ENCODE results near the gene RAB37.

The RAB37 gene

GRCh38 chr17:74746376-74746775, 9.3 kb downstream of the RAB37 start:
- no peak for DNase-seq

DNA sequence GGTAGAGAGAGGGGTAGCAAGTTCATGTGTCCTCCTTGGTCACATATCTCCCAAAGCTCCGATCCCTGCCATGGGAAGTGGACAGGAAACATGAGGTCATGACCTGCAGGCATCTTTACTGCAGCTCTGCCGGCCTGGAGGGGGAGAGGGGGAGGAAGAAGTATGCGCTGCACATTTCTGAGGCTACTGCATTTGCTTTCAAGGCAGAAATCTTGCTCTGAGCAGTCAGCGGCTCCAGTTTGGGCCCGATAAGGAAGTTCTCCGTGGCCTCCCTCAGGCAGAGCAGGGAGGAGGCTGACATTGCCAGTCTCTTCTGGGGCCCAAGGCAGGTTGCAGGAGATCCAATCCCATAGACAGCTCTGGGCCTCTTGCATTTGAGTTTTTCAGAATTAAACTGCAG, 9.9 kb downstream of the RAB37 start:
- DNase-seq = no peak

- DNase-seq = no peak
Observed at GRCh38 chr17:74748279-74748528, 11.1 kb downstream of the RAB37 start.

- peak; percentile 77 for DNase-seq
Observed at GRCh38 chr17:74748529-74749278, 11.6 kb downstream of the RAB37 start, which contains the start of gene NHERF1. Gene NHERF1, plus strand, starts transcription at chr17:74748628. Its CDS starts 219 bp downstream, at chr17:74748847.

DNA sequence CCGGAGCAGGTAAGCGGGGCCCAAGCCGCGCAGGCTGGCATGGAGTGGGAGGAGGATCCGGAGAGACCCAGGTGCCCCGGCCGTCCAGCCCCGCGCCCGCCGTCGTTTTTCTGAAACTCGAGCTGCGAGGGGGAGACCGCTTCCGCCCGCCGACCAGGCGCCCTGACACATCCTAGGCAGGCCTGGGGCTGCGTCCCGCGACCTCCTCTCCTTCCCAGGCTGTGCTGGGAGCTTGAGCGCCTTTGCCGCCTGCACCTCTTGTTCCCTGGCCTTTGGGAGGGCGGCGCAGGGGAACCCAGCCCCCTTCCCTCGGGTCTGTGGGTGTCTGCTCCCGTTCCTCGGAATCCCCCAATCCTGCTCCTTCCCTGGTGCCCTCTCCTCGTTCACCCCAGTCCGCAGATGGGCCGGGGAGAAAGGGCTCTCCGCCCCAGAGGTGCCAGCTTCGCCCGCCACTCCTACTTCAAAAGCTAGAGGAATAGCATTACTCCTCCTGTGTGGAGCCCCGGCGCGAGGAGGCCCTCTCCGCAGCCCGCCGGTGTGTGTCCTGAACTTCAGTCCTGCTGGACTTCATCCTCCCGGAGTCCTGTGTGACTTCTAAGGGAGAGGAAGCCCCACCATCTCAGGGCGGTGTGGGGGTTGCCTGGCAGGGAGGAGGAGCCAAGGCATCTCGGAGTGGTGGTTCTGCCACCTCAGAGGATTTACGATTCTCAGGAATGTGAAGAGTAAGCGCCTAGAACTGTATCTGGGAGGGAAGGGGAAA, 12.4 kb downstream of the RAB37 start:
- no peak for DNase-seq

- no peak for DNase-seq
Observed at GRCh38 chr17:74750039-74750326, 12.9 kb downstream of the RAB37 start.

- DNase-seq = no peak
Observed at GRCh38 chr17:74750327-74751069, 13.4 kb downstream of the RAB37 start.

DNA sequence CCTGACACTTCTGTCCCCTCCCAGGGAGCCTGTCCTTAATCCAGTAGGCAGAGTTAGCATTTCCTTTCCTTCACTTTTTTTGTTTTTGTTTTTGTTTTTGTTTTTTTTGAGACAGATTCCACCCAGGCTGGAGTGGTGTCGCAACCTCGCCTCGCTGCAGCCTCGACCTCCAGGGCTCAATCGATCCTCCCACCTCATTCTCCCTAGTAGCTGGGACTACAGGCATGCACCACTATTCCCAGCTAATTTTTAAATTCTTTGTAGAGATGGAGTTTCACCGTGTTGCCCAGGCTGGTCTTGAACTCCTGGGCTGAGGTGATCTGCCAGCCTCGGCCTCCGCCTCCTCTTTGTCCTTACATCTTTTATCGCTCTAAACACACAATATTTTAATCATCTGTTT, 15.4 kb downstream of the RAB37 start:
- DNase-seq = no peak

DNA sequence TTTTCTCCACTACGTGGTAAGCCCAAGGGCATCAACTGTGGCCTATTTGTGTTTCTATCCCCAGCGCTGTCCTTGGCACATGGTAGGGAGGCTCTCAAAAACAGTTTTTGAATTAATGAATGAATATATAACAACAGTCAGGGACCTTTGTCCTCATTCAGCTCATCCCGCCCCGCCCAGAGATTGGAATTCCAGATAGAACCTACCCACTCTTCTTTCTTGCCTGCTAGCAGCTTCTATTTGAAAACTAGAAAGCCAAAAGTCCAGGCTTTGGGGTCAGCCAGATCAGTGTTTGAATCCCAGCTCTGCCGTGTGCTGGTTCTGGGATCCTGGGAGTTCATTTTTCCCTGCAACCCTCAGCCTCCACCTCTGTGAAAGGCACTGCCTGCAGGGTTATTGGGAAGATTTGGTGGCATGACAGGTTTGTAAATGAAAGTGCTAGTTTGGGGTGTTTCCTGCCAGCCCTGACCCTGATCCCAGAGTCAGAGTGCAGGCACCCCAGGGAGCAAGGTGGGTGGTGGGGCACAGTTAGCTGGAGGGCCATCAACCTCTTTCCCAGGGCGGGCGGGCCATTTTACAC, 15.9 kb downstream of the RAB37 start:
- no peak for DNase-seq

DNA sequence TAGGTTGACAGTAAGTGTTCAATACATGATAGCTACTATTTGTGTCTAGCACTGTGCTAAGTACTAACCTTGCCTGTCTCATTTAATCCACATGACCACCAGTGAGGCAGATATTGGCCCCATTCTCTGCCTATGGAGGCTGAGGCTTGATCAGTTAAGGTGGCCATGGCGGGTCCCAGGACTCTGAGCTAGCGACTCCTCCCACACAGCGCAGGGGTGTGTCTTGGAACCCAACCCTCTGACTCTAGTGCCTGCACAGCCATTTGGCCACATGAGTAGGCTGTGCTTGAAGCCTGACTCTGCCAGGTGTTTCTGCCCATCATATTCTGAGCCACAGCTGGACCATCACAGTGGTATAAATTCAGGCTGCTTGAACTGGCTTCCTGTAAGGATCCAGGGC, 17.8 kb downstream of the RAB37 start:
- DNase-seq = no peak

DNA sequence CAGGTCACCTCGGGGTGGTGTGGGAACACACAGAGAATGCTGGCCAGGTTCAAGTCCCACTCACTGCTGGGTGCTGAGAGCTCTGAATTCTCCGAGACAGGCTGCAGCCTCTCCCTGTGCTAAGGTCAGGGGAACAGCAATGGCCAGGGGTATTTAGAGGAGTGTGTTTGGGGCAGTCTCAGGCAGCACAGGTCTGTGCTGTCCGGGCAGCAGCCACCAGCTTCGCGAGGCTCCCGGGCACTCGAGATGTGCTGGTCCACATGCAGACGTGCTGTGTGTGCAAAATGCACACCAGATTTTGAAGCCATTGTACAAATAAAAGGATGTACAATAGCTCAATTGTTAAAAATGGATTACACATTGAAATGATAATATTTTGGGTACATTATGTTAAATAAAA, 18.5 kb downstream of the RAB37 start:
- no peak for DNase-seq

- DNase-seq = no peak
Observed at GRCh38 chr17:74756891-74757290, 19.8 kb downstream of the RAB37 start.

DNA sequence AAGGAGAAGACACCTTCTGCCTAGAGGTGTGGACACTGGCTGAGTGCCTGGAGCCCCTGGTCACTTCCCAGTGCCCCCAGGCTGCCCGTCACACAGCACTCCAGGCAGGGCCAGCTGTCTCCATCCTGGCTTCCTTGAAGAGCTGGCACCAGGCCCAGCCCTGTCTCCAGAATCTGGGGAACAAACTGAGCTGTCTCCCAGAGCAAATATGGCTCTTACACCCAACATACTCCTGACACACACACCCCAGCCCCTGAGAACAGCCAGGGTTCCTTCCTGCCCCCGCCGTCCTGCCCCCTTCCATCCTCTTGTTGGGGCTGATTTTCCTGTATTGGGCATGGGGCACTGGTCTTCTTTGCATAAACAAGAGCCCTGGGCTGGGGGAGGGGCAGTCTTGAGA, 20.4 kb downstream of the RAB37 start:
- no peak for DNase-seq

- no peak for DNase-seq
Observed at GRCh38 chr17:74757931-74758847, 21.1 kb downstream of the RAB37 start.

DNA sequence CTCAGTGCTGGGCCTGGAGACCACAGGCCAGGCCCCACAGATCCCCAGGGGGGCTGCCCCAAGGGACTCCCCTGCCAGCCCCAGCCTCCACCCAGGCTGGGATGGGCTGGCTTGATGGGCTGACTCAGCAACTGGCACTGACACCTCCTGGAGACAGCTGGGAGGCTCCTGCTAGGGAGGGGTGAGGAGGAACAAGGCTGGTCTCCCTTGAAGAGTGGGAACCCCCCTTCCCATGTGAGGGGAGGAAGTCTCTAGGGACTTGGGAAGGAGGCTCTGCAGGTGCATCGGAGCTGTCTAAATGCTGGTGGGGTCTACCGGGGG, 21.8 kb downstream of the RAB37 start:
- DNase-seq = no peak

DNA sequence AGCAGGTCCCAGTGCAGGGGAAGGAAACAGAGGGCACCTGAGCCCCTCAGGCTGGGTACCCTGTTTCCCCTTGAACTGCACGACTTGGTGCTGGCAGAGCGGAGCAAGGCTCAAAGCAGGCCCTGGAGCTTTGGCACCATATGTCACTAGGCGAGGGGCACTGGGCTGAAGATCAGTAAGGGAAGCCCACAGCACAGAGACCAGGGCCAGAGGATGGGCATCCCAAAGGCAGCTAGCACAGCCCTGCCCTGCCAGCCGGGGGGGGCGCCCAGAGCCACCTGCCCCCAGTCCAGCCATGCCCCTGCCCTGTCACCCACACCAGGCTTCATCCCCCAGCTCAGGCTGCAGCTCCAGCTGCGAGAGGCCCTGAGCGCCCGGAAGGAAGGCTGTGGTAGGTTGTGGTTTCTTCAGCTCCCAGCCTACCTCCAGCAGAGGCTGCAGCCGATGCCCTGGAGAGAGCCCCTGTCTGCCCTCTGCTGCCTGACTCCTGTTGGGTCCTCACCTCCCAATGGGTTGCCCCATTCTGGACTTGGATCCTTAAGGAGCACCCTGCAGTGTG, 22.3 kb downstream of the RAB37 start:
- DNase-seq = no peak

- DNase-seq = no peak
Observed at GRCh38 chr17:74759941-74760340, 22.9 kb downstream of the RAB37 start.

DNA sequence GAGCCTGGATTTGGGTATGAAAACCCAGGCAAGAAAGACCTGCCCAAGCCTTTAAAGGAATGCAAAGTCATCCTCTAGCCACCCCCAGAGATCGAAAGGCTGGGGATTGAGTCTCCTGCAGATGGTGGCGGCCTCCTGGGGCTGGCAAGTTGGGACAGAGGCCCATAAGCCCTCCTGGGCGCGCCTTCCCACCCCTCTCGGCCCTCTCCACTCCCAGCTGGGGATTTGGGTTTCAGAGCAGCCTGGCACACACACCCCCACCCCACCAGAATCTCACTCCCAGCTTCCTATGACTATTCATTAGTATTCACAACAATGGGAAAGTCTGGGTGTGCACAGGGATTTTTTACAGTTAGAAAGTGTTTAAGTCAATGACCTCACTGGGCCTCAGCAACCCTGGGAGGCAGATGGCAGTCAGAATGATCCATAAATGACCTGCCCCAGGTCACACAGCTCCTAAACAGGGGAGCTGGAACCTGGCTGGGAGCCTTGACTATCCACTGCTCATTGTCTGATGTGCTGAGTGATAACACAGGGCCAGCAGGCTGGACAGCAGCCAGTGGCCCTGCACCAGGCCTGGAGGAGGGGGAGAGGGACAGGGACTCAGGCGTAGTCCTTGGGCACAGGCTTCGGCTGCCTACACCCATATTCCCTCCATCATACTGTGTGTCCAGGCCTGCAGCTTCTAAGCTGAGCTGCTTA, 23.5 kb downstream of the RAB37 start:
- DNase-seq = no peak

DNA sequence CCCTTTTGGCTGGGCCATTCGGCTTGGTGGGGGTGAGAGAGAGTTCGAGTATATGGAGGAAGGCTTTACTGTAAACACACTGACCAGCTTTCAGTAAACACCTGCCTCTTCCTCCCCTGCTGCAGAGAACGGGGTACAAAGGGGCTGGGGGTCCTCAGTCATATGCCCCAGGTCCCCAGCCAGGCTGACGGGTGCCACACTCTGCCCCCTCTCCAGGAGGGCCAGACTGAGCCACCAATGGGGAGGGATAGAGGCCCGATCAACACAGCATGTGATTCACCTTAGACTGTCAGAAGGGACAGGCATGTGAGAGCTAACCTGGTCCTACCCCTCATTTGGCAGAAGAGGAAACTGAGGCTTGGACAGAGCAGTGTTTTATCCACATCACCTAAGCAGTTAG, 24.4 kb downstream of the RAB37 start:
- no peak for DNase-seq

GRCh38 chr17:74761931-74762330, 24.9 kb downstream of the RAB37 start:
- DNase-seq = no peak

DNA sequence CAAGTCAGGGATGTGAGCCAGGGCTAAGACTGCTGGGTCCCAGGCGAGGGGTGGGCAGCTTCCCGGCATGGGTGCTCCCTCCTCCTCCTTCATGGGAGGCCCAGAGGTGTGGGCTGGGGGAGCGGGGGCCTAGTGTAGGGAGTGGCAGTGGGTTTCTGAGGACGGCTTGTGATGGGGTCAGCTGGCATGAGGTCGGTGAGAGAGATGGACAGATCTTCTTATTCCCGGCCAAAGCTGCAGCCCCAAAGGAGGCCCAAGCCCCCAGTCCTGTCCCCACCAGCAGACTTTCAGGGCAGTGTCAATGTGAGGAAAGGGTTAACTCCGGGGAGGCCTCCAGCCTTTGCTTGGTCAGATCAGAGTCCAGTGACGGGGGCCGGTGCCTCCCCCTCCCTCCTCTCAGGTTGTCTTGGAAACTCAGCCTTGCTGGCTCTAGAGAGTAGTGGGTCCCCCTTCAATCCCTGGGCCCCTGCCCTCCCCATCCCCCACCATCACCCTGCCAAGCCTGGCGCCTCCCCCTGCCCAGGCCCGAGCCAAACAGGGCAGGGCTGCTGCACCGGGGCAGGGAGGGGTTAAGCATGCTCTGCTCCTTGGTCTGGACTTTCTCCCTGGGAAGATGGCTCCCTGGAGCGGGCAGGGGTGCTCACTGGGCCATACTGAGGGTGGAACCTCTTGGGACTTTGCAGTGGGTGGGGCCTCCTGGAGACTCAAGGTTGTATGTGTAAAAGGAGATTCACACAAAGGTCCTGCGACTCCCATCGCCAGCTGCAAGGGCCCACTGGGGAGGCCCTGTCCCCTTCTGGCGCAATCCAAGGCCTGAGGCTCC, 26.7 kb downstream of the RAB37 start:
- no peak for DNase-seq
